HEK293 (cell line): ENCODE measurements around the gene MAPT.

Experiments used
- CTCF ChIA-PET: fragments of 350-600 bp; formaldehyde crosslinking; extraction: SDS; loops from one replicate; lab custom pipeline; 2021; ENCODE audit warnings: antibody characterized with exemption; lab: Yijun Ruan, JAX
- POLR2A ChIA-PET: fragments of 300-600 bp; formaldehyde crosslinking; extraction: SDS; loops from one replicate; lab custom pipeline; 2020; ENCODE audit warnings: antibody characterized with exemption, inconsistent platforms; lab: Yijun Ruan, JAX
- H3K27ac ChIP-seq: fragments of 200-500 bp; sonication (Bioruptor generic); 2 replicates; pipeline ENCODE4 v1.5.1; 2014; ENCODE audit warnings: low read depth, low read length, control low read depth, inconsistent platforms; ENCODE audit errors: extremely low read depth
- H3K36me3 ChIP-seq, 2 experiments: fragments of 200-500 bp in 1 of 2; sonication (Bioruptor generic) in 1 of 2; 1 replicate in 1 of 2; 2 replicates in 1 of 2; pipeline ENCODE4 v1.5.1; 2014 to 2017; ENCODE audit warnings: inconsistent platforms in 2 of 2, low read length in 2 of 2; ENCODE audit not compliant: control insufficient read depth in 2 of 2, insufficient read depth in 1 of 2
- H3K4me1 ChIP-seq: fragments of 200-500 bp; sonication (Bioruptor generic); 2 replicates; pipeline ENCODE4 v1.5.1; 2014; ENCODE audit warnings: mild to moderate bottlenecking, low read length, inconsistent platforms; ENCODE audit not compliant: control insufficient read depth, insufficient read depth
- H3K4me3 ChIP-seq: 2 replicates; pipeline ENCODE4 v1.5.1; 2011; ENCODE audit warnings: low read depth, mild to moderate bottlenecking, control low read depth, low read length, moderate library complexity
- H3K9me3 ChIP-seq: fragments of 200-500 bp; sonication (Bioruptor generic); 2 replicates; pipeline ENCODE4 v1.5.1; 2014; ENCODE audit warnings: low read depth, low read length, inconsistent platforms; ENCODE audit not compliant: control insufficient read depth, insufficient read depth
- AEBP2 ChIP-seq: fragments of 450-650 bp; formaldehyde crosslinking; IDR thresholded peaks from 2 replicates; pipeline ENCODE4 v1.5.1; 2016; ENCODE audit warnings: missing biosample characterization, missing genetic modification characterization, borderline replicate concordance
- MYNN ChIP-seq: fragments of 450-650 bp; formaldehyde crosslinking; IDR thresholded peaks from 2 replicates; pipeline ENCODE4 v1.5.1; 2016; ENCODE audit warnings: missing biosample characterization, missing genetic modification characterization, borderline replicate concordance
- OVOL3 ChIP-seq: fragments of 450-650 bp; formaldehyde crosslinking; IDR thresholded peaks from 2 replicates; pipeline ENCODE4 v1.5.1; 2016; ENCODE audit warnings: missing biosample characterization, missing genetic modification characterization
- PRDM1 ChIP-seq: fragments of 450-650 bp; formaldehyde crosslinking; IDR thresholded peaks from 2 replicates; pipeline ENCODE4; 2016; ENCODE audit warnings: missing biosample characterization, missing genetic modification characterization
- PRDM2 ChIP-seq: fragments of 450-650 bp; formaldehyde crosslinking; IDR thresholded peaks from 2 replicates; pipeline ENCODE4 v1.5.1; 2016; ENCODE audit warnings: missing biosample characterization, missing genetic modification characterization, borderline replicate concordance
- SETDB1 ChIP-seq: IDR thresholded peaks from one replicate; pipeline ENCODE4 v1.6.1; 2017; ENCODE audit warnings: mild to moderate bottlenecking, low read length, moderate library complexity, mixed read lengths; ENCODE audit not compliant: insufficient read length
- SP3 ChIP-seq: fragments of 450-650 bp; formaldehyde crosslinking; IDR thresholded peaks from 2 replicates; pipeline ENCODE4 v1.5.1; 2016; ENCODE audit warnings: missing biosample characterization, missing genetic modification characterization
- ZBTB17 ChIP-seq: fragments of 450-650 bp; formaldehyde crosslinking; IDR thresholded peaks from 2 replicates; pipeline ENCODE4 v1.5.1; 2016; ENCODE audit warnings: missing biosample characterization, missing genetic modification characterization
- ZNF394 ChIP-seq: fragments of 450-650 bp; formaldehyde crosslinking; IDR thresholded peaks from 2 replicates; pipeline ENCODE4 v1.5.1; 2016; ENCODE audit warnings: missing biosample characterization, missing genetic modification characterization, mild to moderate bottlenecking, moderate library complexity, borderline replicate concordance
- ZNF423 ChIP-seq: fragments of 450-650 bp; formaldehyde crosslinking; IDR thresholded peaks from 2 replicates; pipeline ENCODE4 v1.5.1; 2016; ENCODE audit warnings: missing biosample characterization, missing genetic modification characterization
- ZNF449 ChIP-seq: fragments of 450-650 bp; formaldehyde crosslinking; IDR thresholded peaks from 2 replicates; pipeline ENCODE4 v1.5.1; 2017; ENCODE audit warnings: missing biosample characterization, mild to moderate bottlenecking, missing genetic modification characterization, moderate library complexity
- ZNF514 ChIP-seq: fragments of 450-650 bp; formaldehyde crosslinking; IDR thresholded peaks from 2 replicates; pipeline ENCODE4 v1.5.1; 2016; ENCODE audit warnings: missing biosample characterization, missing genetic modification characterization
- ZNF623 ChIP-seq: fragments of 450-650 bp; formaldehyde crosslinking; IDR thresholded peaks from 2 replicates; pipeline ENCODE4 v1.5.1; 2016; ENCODE audit warnings: missing biosample characterization, missing genetic modification characterization
- ZNF660 ChIP-seq: fragments of 450-650 bp; IDR thresholded peaks from 2 replicates; pipeline ENCODE4 v1.5.1; 2018; ENCODE audit warnings: missing biosample characterization, mild to moderate bottlenecking, missing genetic modification characterization
- ZNF692 ChIP-seq: fragments of 450-650 bp; formaldehyde crosslinking; IDR thresholded peaks from 2 replicates; pipeline ENCODE4 v1.5.1; 2016; ENCODE audit warnings: missing biosample characterization, missing genetic modification characterization
- ZNF843 ChIP-seq: fragments of 450-650 bp; formaldehyde crosslinking; IDR thresholded peaks from 2 replicates; pipeline ENCODE4 v1.5.1; 2016; ENCODE audit warnings: missing biosample characterization, missing genetic modification characterization

Gene MAPT

GRCh38 chr17:46071796-46072195 lies 177.4 kb downstream of the MAPT start:
- ChIA-PET CTCF (interaction anchor here (1.1 to 2.0 kb wide), 3 partner anchors 11 to 27 kb away, joined by 3 to 4 read pairs (median 4); no protein-coding TSS in a partner anchor), POLR2A (interaction anchor here (0.6 kb wide), 1 partner anchor 90 kb away, joined by 4 read pairs; no protein-coding TSS in a partner anchor)
- H3K36me3 ChIP-seq: peaks cover 6 to 26% of the 10 kb centered on the region in 2 experiments
- no peak overlapping the region for H3K4me3 ChIP-seq
- H3K27ac ChIP-seq: no peak overlapping the region; the same call in 1 of the 2 replicates
- peaks cover 5% of the 10 kb centered on the region; the same call in 1 of the 2 replicates for H3K4me1 ChIP-seq
- H3K9me3 ChIP-seq: no peaks in the 10 kb centered on the region
- TF ChIP-seq ZNF692 (no peak), ZNF660 (tag by site-specific recombination) (no peak), ZNF843 (tag by site-specific recombination) (no peak), PRDM2 (tag by site-specific recombination) (no peak), ZNF623 (tag by site-specific recombination) (no peak), ZNF449 (no peak)

GRCh38 chr17:46072998-46073397 lies 178.6 kb downstream of the MAPT start:
- ChIA-PET POLR2A (no interaction called here), CTCF (interaction anchor here (0.8 to 2.0 kb wide), 2 partner anchors 28 to 120 kb away, joined by 3 to 4 read pairs; partner anchors contain the start of gene KANSL1)
- Histone ChIP-seq H3K27ac (no peak overlapping the region), H3K9me3 (no peaks in the 10 kb centered on the region), H3K4me1 (peaks cover 5% of the 10 kb centered on the region; the same call in 1 of the 2 replicates), H3K36me3 (peaks cover 5 to 14% of the 10 kb centered on the region in 2 experiments; a peak in 2 of 3 replicates), H3K4me3 (no peak overlapping the region)
- TF ChIP-seq ZNF514 (tag by site-specific recombination): no peak
- TF ChIP-seq PRDM1 (tag by site-specific recombination): peak; percentile 62; the same call in 1 of the 2 replicates
- TF ChIP-seq ZNF423: no peak

GRCh38 chr17:46074540-46074939 lies 180.2 kb downstream of the MAPT start:
- Histone ChIP-seq H3K9me3 (no peaks in the 10 kb centered on the region), H3K36me3 (peaks cover 0 to 9% of the 10 kb centered on the region in 2 experiments; a peak in 2 of 3 replicates), H3K4me1 (peaks cover 14% of the 10 kb centered on the region), H3K4me3 (no peak overlapping the region), H3K27ac (no peak overlapping the region)
- ChIA-PET CTCF (no interaction called here), POLR2A (interaction anchor here (1.1 kb wide), 1 partner anchor 42 kb away, joined by 3 read pairs; no protein-coding TSS in a partner anchor)
- TF ChIP-seq MYNN (tag by site-specific recombination): peak; percentile 44; the same call in 1 of the 2 replicates
- TF ChIP-seq AEBP2: peak; percentile 88; the same call in 1 of the 2 replicates
- TF ChIP-seq SP3 (tag by site-specific recombination): 0 out of 2 replicates have a peak, but pooled peaks have one; percentile 15
- no peak for TF ChIP-seq ZBTB17
- TF ChIP-seq SETDB1: no peak
- TF ChIP-seq ZNF394 (tag by site-specific recombination): peak; percentile 97
- TF ChIP-seq OVOL3 (tag by site-specific recombination): no peak; the same call in 1 of the 2 replicates
